ENCODE data around the gene PBXIP1.

The PBXIP1 gene

GRCh38 chr1:154955718-154956543, at the start of gene PBXIP1:
PBXIP1 (minus strand) TSS chr1:154956099; CDS start chr1:154953721, 2,378 bp downstream.
- peak; percentile 84 for DNase-seq (ENCODE audit: low read depth)

GRCh38 chr1:155005076-155006011, 49.4 kb upstream of the PBXIP1 start:
- no peak for DNase-seq (ENCODE audit: low read depth)

- no peak for DNase-seq (ENCODE audit: low read depth)
These were observed 48.6 kb upstream of the PBXIP1 start for GRCh38 chr1:155004352-155005075.

- no peak for DNase-seq (ENCODE audit: low read depth)
These were observed 48.0 kb upstream of the PBXIP1 start for GRCh38 chr1:155003766-155004351.

GRCh38 chr1:155003227-155003765, 47.4 kb upstream of the PBXIP1 start:
- no peak for DNase-seq (ENCODE audit: low read depth)

GRCh38 chr1:155002464-155003226, 46.7 kb upstream of the PBXIP1 start, which contains the start of gene ZBTB7B:
ZBTB7B (plus strand) TSS chr1:155002802; CDS start chr1:155014661, 11,859 bp downstream.
- DNase-seq (ENCODE audit: low read depth), result no peak

GRCh38 chr1:155001675-155002463, 46.0 kb upstream of the PBXIP1 start:
- peak; percentile 98 for DNase-seq (ENCODE audit: low read depth)

- DNase-seq (ENCODE audit: low read depth), result no peak
These were observed 45.5 kb upstream of the PBXIP1 start for GRCh38 chr1:155001425-155001674.

- peak; percentile 55 for DNase-seq (ENCODE audit: low read depth)
These were observed 45.0 kb upstream of the PBXIP1 start for GRCh38 chr1:155000726-155001424.

GRCh38 chr1:155000411-155000725, 44.5 kb upstream of the PBXIP1 start:
- no peak for DNase-seq (ENCODE audit: low read depth)

- no peak for DNase-seq (ENCODE audit: low read depth)
These were observed 43.9 kb upstream of the PBXIP1 start for GRCh38 chr1:154999571-155000410.

- DNase-seq (ENCODE audit: low read depth), result no peak
These were observed 43.1 kb upstream of the PBXIP1 start for GRCh38 chr1:154998818-154999570.

- no peak for DNase-seq (ENCODE audit: low read depth)
These were observed 42.4 kb upstream of the PBXIP1 start for GRCh38 chr1:154998201-154998780.

GRCh38 chr1:154996966-154997701, 41.2 kb upstream of the PBXIP1 start:
- no peak for DNase-seq (ENCODE audit: low read depth)

GRCh38 chr1:154995301-154995983, 39.5 kb upstream of the PBXIP1 start:
- peak; percentile 67 for DNase-seq (ENCODE audit: low read depth)

GRCh38 chr1:154994591-154994990, 38.7 kb upstream of the PBXIP1 start:
- no peak for DNase-seq (ENCODE audit: low read depth)

Measured in GM04504 (cell line).